Right lobe of liver (tissue), 6 donors: Measurements from ENCODE around the gene SLC7A8. TPM values are rescaled to one million over a fixed set of nuclear protein-coding genes. Genes with fewer than 3 reads are reported as not detected.
A peak's percentile ranks its signal among the peaks of the same experiment; 100 is the strongest.

ENCODE experiments used
- ATAC-seq, 4 donors: fragments of 200-7000 bp; cut with Tn5 transposase; one replicate each; pipeline ENCODE4 v1.9.1; 2020; ENCODE audit warnings: mild to moderate bottlenecking in 4 of 4, moderate library complexity in 4 of 4
- DNase-seq, 3 donors: peaks; one replicate each; pipeline ENCODE4 v3.0.0-alpha.2; 2020
- H3K27ac ChIP-seq, 3 donors: fragments of 200-600 bp; one replicate each; pipeline ENCODE4 v1.8.0; 2022
- H3K27me3 ChIP-seq, 2 donors: fragments of 200-600 bp; one replicate each; pipeline ENCODE4 v1.8.0; 2022
- H3K36me3 ChIP-seq, 4 donors: fragments of 200-600 bp; sonication (generic) in 1 of 4; one replicate each; pipeline versions ENCODE4 v1.5.1 to v1.8.0; 2017 to 2022; ENCODE audit warnings: control low read depth in 1 of 4
- H3K4me1 ChIP-seq, 4 donors: fragments of 200-600 bp; sonication (generic) in 1 of 4; one replicate each; pipeline versions ENCODE4 v1.5.1 to v1.8.0; 2017 to 2022; ENCODE audit warnings: control low read depth in 1 of 4
- H3K4me3 ChIP-seq, 3 donors: fragments of 200-600 bp; one replicate each; pipeline ENCODE4 v1.8.0; 2022
- H3K9me3 ChIP-seq, 4 donors: fragments of 200-600 bp; sonication (generic) in 1 of 4; one replicate each; pipeline versions ENCODE4 v1.5.1 to v1.8.0; 2017 to 2022; ENCODE audit warnings: control low read depth in 1 of 4
- POLR2A ChIP-seq: fragments of 450-650 bp; IDR thresholded peaks from one replicate; pipeline ENCODE4 v1.6.1; 2017; ENCODE audit warnings: antibody characterized with exemption, mild to moderate bottlenecking
- WGBS: methylation state at CpG from one replicate; pipeline ENCODE4 v1.1.6; 2018; ENCODE audit warnings: low coverage, low lambda C conversion rate; ENCODE audit not compliant: insufficient coverage; ENCODE audit errors: missing lambda C conversion rate; 5-methylcytosine and 5-hydroxymethylcytosine counted together
- intact Hi-C, 2 donors: fragments of 100-400 bp; cut with DNase I; formaldehyde crosslinking; loops; one replicate each; pipeline versions ENCODE4 v1.11.2 to v1.14.1; 2022
- small RNA-seq, 2 experiments: library from RNA; depleted of rRNA; stranded (forward); fragments of <200 nt; gene quantifications; one replicate each; pipeline ENCODE3, GENCODE V24; 2016
- total RNA-seq, 6 experiments: library from RNA; depleted of rRNA in 2 of 6; stranded (reverse); fragments of >200 nt in 2 of 6; fragmentation: NEBNext Ultra II Directional in 3 of 6; extraction: Animal tissue kit (Norgen Biotek cat#: 25700) in 3 of 6; gene quantifications; one replicate each; pipeline versions ENCODE4 v1.1.0 to v1.2.4, GENCODE V29; 2016 to 2023
- TF ChIP-seq, protein P1 (sequence below), 4 donors: fragments of 200-600 bp in 3 of 4; fragments of 450-650 bp in 1 of 4; IDR thresholded peaks; one replicate each; pipeline versions ENCODE4 v1.5.1 to v1.8.0; 2016 to 2022; ENCODE audit warnings: antibody characterized with exemption in 4 of 4, mild to moderate bottlenecking in 2 of 4
- donor health status: DM: no; HTN: yes; CAD: no.
- donor health status: DM: no; HTN: no; CAD: no.
- donor health status: DM: no; HTN: no; CAD: no.
- donor health status: DM: no; HTN: yes; CAD: no.
- donor health status: DM: no; HTN: yes; CAD: no.

SLC7A8 gene
- total RNA-seq, 6 experiments from 2014 or later: 3.2 to 10.1 (median 4.4) TPM

GRCh38 chr14:23076785-23077408, 106.6 kb downstream of the SLC7A8 start:
- 60% methylated on average over 5 of the region's 5 CpGs for WGBS
- intact Hi-C loops: no loop called here
- H3K36me3 ChIP-seq: peaks cover 8 to 88% (median 46%) of the 10 kb centered on the region in 4 donors
- H3K4me3 ChIP-seq: no peak overlapping the region
- peaks cover 0 to 18% (median 7%) of the 10 kb centered on the region in 4 donors for H3K4me1 ChIP-seq
- H3K27ac ChIP-seq: no peak overlapping the region
- H3K27me3 ChIP-seq: no peaks in the 10 kb centered on the region
- H3K9me3 ChIP-seq: no peaks in the 10 kb centered on the region
- TF ChIP-seq POLR2A: no peak
- TF ChIP-seq, protein P1, sequence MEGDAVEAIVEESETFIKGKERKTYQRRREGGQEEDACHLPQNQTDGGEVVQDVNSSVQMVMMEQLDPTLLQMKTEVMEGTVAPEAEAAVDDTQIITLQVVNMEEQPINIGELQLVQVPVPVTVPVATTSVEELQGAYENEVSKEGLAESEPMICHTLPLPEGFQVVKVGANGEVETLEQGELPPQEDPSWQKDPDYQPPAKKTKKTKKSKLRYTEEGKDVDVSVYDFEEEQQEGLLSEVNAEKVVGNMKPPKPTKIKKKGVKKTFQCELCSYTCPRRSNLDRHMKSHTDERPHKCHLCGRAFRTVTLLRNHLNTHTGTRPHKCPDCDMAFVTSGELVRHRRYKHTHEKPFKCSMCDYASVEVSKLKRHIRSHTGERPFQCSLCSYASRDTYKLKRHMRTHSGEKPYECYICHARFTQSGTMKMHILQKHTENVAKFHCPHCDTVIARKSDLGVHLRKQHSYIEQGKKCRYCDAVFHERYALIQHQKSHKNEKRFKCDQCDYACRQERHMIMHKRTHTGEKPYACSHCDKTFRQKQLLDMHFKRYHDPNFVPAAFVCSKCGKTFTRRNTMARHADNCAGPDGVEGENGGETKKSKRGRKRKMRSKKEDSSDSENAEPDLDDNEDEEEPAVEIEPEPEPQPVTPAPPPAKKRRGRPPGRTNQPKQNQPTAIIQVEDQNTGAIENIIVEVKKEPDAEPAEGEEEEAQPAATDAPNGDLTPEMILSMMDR (IDR thresholded peaks at IDR 0.05): peak; percentile 51 to 64 (median 60)
- ATAC-seq (peak in 3 of 4 donors; percentile 25 to 61 (median 31)), DNase-seq (no peak)

Small RNA genes lying within 50 kb of the gene (small RNA-seq; reads per million reads assigned to genes)
- gene AL049829.1 (0 reads per million in 2 experiments), gene RNU6-1138P (0 reads per million in 2 experiments)

Other genes starting within 250 kb of the SLC7A8 start
- gene HAUS4, start 226.6 kb downstream of the SLC7A8 start, total RNA-seq: 10 to 100 TPM in 4 of 6 experiments, 1 to 10 TPM in 2; 6.8 to 17.9 (median 12.4) TPM
- 10 to 100 TPM in 5 of 6 experiments, 1 to 10 TPM in 1; 7.8 to 64.6 (median 54.2) TPM for gene AJUBA, start 201.1 kb downstream of the SLC7A8 start, total RNA-seq
- gene C14orf93, start 173.5 kb downstream of the SLC7A8 start, total RNA-seq: 1 to 10 TPM; 1.7 to 4.0 (median 3.2) TPM
- gene PSMB5, start 148.8 kb downstream of the SLC7A8 start, total RNA-seq: 10 to 100 TPM; 51.2 to 93.5 (median 59.1) TPM
- gene PSMB11, start 141.4 kb downstream of the SLC7A8 start, total RNA-seq: not detected
- under 1 TPM; 0.26 to 0.74 (median 0.54) TPM for gene CDH24, start 126.1 kb downstream of the SLC7A8 start, total RNA-seq
- gene ACIN1, start 88.5 kb downstream of the SLC7A8 start, total RNA-seq: 10 to 100 TPM; 40.5 to 66.1 (median 52.9) TPM
- 10 to 100 TPM; 10.7 to 22.6 (median 14.1) TPM for gene C14orf119, start 88.2 kb downstream of the SLC7A8 start, total RNA-seq
- not detected for gene CIROP, start 78.7 kb downstream of the SLC7A8 start, total RNA-seq
- under 1 TPM in 2 of 6 experiments, not detected in 4; 0.13 to 0.18 TPM for gene CEBPE, start 64.4 kb downstream of the SLC7A8 start, total RNA-seq
- gene RNF212B, start 54.3 kb upstream of the SLC7A8 start, total RNA-seq: under 1 TPM in 1 of 6 experiments, not detected in 5; 0.49 TPM
- gene HOMEZ, start 102.5 kb upstream of the SLC7A8 start, total RNA-seq: 1 to 10 TPM; 3.4 to 8.8 (median 5.3) TPM
- gene PPP1R3E, start 119.2 kb upstream of the SLC7A8 start, total RNA-seq: 10 to 100 TPM in 2 of 6 experiments, 1 to 10 TPM in 4; 4.0 to 11.1 (median 8.1) TPM
- gene BCL2L2, start 123.2 kb upstream of the SLC7A8 start, total RNA-seq: 10 to 100 TPM in 4 of 6 experiments, 1 to 10 TPM in 2; 8.8 to 15.8 (median 12.1) TPM
- gene PABPN1, start 137.8 kb upstream of the SLC7A8 start, total RNA-seq: 10 to 100 TPM; 23.6 to 95.3 (median 64.6) TPM
- gene SLC22A17, start 169.2 kb upstream of the SLC7A8 start, total RNA-seq: 1 to 10 TPM; 1.5 to 2.7 (median 2.1) TPM
- gene EFS, start 181.5 kb upstream of the SLC7A8 start, total RNA-seq: under 1 TPM; 0.19 to 0.60 (median 0.39) TPM
- not detected for gene IL25, start 189.1 kb upstream of the SLC7A8 start, total RNA-seq
- under 1 TPM in 2 of 6 experiments, not detected in 4; 0.32 to 0.49 TPM for gene CMTM5, start 193.4 kb upstream of the SLC7A8 start, total RNA-seq
- under 1 TPM in 5 of 6 experiments, not detected in 1; 0.07 to 1.00 (median 0.13) TPM for gene MYH6, start 224.6 kb upstream of the SLC7A8 start, total RNA-seq